HFF-Myc (cell line): ENCODE measurements around the gene NTM.

Experiments used
- DNase-seq: peaks from one replicate; pipeline ENCODE4 v3.0.0-alpha.2; 2011; ENCODE audit warnings: low read depth; ENCODE audit errors: extremely low read depth
- H3K4me3 ChIP-seq: replicated peaks from 2 replicates; pipeline ENCODE4 v1.5.1; 2011; ENCODE audit warnings: low read depth, mild to moderate bottlenecking, control low read depth, low read length
- CTCF ChIP-seq: IDR thresholded peaks from 2 replicates; pipeline ENCODE4 v1.5.1; 2012; ENCODE audit warnings: mild to moderate bottlenecking, low read depth, low read length, control low read depth; ENCODE audit errors: missing control alignments

NTM gene

GRCh38 chr11:131877246-131877942, 507.0 kb downstream of the NTM start:
- TF ChIP-seq CTCF = no peak
- DNase-seq = no peak
- no peak overlapping the region for H3K4me3 ChIP-seq

- DNase-seq = no peak
- no peak for TF ChIP-seq CTCF
- no peak overlapping the region for H3K4me3 ChIP-seq
Observed at GRCh38 chr11:131880316-131880715, 509.9 kb downstream of the NTM start.

GRCh38 chr11:131880976-131881375, 510.6 kb downstream of the NTM start:
- TF ChIP-seq CTCF = no peak
- DNase-seq = no peak
- no peak overlapping the region for H3K4me3 ChIP-seq

GRCh38 chr11:131883332-131883731, 512.9 kb downstream of the NTM start:
- TF ChIP-seq CTCF = no peak
- DNase-seq = no peak
- H3K4me3 ChIP-seq = no peak overlapping the region

- DNase-seq = no peak
- no peak for TF ChIP-seq CTCF
- H3K4me3 ChIP-seq = no peak overlapping the region
Observed at GRCh38 chr11:131884461-131885073, 514.2 kb downstream of the NTM start.

- no peak overlapping the region for H3K4me3 ChIP-seq
- TF ChIP-seq CTCF = no peak
- DNase-seq = no peak
Observed at GRCh38 chr11:131885431-131885830, 515.0 kb downstream of the NTM start.
